Lower lobe of right lung (tissue), 2 donors: ENCODE measurements around the gene CSPG5. TPM values are rescaled to one million over a fixed set of nuclear protein-coding genes. Genes with fewer than 3 reads are reported as not detected.

Experiments used
- ATAC-seq, 2 donors: fragments of 200-7000 bp; cut with Tn5 transposase; one replicate each; pipeline ENCODE4 v1.9.1; 2020 to 2022; ENCODE audit warnings: mild to moderate bottlenecking in 2 of 2, moderate library complexity in 2 of 2
- DNase-seq: peaks from one replicate; pipeline ENCODE4 v3.0.0-alpha.2; 2020
- H3K27ac ChIP-seq: fragments of 200-600 bp; one replicate; pipeline ENCODE4 v1.8.0; 2022
- H3K27me3 ChIP-seq: fragments of 200-600 bp; one replicate; pipeline ENCODE4 v1.8.0; 2022; ENCODE audit warnings: low read depth
- H3K36me3 ChIP-seq: fragments of 200-600 bp; one replicate; pipeline ENCODE4 v1.8.0; 2022; ENCODE audit warnings: mild to moderate bottlenecking
- H3K4me1 ChIP-seq: fragments of 200-600 bp; one replicate; pipeline ENCODE4 v1.8.0; 2022
- H3K4me3 ChIP-seq: fragments of 200-600 bp; one replicate; pipeline ENCODE4 v1.8.0; 2022; ENCODE audit warnings: mild to moderate bottlenecking
- H3K9me3 ChIP-seq: fragments of 200-600 bp; one replicate; pipeline ENCODE4 v1.8.0; 2022
- intact Hi-C: fragments of 100-400 bp; cut with DNase I; formaldehyde crosslinking; loops from one replicate; pipeline ENCODE4 v1.11.0; 2022
- total RNA-seq: library from RNA; stranded (reverse); fragmentation: NEBNext Ultra II Directional; extraction: Animal tissue kit (Norgen Biotek cat#: 25700); gene quantifications from one replicate; pipeline ENCODE4 v1.2.1, GENCODE V29; 2021
- TF ChIP-seq, protein P1 (sequence below): fragments of 200-600 bp; IDR thresholded peaks from one replicate; pipeline ENCODE4 v1.8.0; 2022; ENCODE audit warnings: antibody characterized with exemption, mild to moderate bottlenecking
- donor health status: DM: no; HTN: yes; CAD: no; lungs with severe emphysema.

CSPG5 gene
- total RNA-seq, 1 donor from 2014 or later, result 2.3 TPM

DNA sequence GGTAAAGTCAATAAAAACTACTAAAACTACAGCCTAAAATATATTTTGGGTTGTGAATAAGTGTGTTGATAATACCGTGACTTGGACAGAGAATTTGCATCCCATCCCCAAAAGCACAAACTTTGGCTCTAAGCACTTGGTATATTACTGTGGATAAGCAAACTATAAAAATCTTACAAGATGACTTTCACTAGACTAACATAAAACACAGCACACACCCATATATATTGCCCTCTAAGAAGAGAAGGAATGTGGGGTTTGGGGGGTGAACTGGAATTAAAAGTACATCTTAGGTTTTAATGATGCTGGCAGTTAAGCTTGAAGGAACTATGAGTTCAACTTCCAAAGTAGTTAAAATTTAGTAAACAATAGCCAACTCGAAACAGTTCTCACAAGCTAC is 28.7 kb upstream of the CSPG5 start:
- Histone ChIP-seq H3K36me3 (peaks cover 70% of the 10 kb centered on the region), H3K27me3 (no peaks in the 10 kb centered on the region), H3K9me3 (no peaks in the 10 kb centered on the region), H3K4me3 (no peak overlapping the region), H3K4me1 (no peaks in the 10 kb centered on the region), H3K27ac (no peak overlapping the region)
- ATAC-seq, result no peak
- TF ChIP-seq, protein P1, sequence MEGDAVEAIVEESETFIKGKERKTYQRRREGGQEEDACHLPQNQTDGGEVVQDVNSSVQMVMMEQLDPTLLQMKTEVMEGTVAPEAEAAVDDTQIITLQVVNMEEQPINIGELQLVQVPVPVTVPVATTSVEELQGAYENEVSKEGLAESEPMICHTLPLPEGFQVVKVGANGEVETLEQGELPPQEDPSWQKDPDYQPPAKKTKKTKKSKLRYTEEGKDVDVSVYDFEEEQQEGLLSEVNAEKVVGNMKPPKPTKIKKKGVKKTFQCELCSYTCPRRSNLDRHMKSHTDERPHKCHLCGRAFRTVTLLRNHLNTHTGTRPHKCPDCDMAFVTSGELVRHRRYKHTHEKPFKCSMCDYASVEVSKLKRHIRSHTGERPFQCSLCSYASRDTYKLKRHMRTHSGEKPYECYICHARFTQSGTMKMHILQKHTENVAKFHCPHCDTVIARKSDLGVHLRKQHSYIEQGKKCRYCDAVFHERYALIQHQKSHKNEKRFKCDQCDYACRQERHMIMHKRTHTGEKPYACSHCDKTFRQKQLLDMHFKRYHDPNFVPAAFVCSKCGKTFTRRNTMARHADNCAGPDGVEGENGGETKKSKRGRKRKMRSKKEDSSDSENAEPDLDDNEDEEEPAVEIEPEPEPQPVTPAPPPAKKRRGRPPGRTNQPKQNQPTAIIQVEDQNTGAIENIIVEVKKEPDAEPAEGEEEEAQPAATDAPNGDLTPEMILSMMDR, result no peak
- no peak for DNase-seq
- intact Hi-C loops, result no loop called here

DNA sequence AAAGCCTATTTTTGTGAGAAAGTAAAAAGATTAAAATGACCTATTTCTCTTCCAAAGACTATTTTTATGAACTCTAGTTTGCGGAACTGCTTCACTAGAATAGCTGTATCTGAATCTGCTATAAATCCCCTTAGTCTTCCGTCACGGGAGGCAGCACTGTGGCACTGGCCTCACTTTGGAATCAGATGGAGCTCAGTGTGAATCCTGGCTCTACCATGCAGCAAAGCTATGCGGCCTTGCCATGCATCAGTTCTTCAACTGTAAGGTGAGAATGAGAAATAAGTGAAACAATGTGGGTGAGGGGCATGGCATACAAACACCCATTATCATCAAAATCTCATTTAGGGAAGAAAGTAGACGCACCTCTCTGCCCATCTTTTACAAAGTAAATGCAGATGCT is 27.5 kb upstream of the CSPG5 start:
- TF ChIP-seq, protein P1, result no peak

DNA sequence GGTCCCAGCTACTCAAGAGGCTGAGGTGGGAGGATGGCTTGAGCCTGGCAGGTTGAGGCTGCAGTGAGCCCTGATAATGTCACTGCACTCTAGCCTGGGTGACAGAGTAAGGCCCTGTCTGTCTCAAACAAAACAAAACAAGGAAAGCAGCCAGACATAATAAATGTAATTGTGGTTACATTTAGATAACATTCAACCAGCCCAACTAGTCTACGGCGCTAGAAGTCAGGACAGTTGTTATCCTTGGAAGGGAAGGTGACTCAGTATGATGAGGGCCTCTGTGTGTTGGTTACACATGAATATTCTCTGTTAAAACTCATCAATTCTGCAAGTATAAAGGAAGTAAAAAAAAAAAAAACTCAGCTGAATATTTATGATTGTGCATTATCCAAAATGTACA is 27.0 kb upstream of the CSPG5 start:
- Histone ChIP-seq H3K4me3 (no peak overlapping the region), H3K27ac (no peak overlapping the region), H3K4me1 (no peaks in the 10 kb centered on the region), H3K9me3 (no peaks in the 10 kb centered on the region), H3K27me3 (no peaks in the 10 kb centered on the region), H3K36me3 (peaks cover 73% of the 10 kb centered on the region)
- TF ChIP-seq, protein P1, result no peak
- DNase-seq, result no peak
- ATAC-seq, result no peak
- intact Hi-C loops, result no loop called here

More for the DNA sequence above, 27.5 kb upstream of the CSPG5 start:
- Histone ChIP-seq H3K4me3 (no peak overlapping the region), H3K9me3 (no peaks in the 10 kb centered on the region), H3K27me3 (no peaks in the 10 kb centered on the region), H3K4me1 (no peaks in the 10 kb centered on the region), H3K27ac (no peak overlapping the region), H3K36me3 (peaks cover 69% of the 10 kb centered on the region)
- intact Hi-C loops, result no loop called here
- ATAC-seq, result no peak
- no peak for DNase-seq

DNA sequence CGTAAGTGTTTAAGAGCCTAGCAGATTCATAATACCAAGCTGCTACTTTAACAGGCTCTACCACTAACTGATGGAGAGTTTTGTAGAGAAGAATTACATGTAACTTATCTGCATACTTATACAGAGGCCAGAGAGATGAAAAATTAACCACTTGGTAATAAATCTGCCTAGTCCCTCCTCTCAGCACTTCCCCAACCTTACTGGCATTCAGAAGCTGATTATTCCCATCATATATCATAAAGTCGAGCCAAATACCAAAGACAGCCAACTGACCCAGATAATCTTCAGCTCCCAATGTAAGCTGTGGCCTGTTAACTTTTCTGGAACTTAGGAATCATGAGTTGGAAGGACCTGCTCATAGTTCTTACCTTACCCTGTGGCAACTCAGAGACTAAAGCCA is 25.5 kb upstream of the CSPG5 start:
- Histone ChIP-seq H3K27me3 (no peaks in the 10 kb centered on the region), H3K4me1 (no peaks in the 10 kb centered on the region), H3K27ac (no peak overlapping the region), H3K36me3 (peaks cover 73% of the 10 kb centered on the region), H3K4me3 (no peak overlapping the region), H3K9me3 (no peaks in the 10 kb centered on the region)
- DNase-seq (no peak), ATAC-seq (no peak)
- TF ChIP-seq, protein P1, result no peak
- intact Hi-C loops, result no loop called here

DNA sequence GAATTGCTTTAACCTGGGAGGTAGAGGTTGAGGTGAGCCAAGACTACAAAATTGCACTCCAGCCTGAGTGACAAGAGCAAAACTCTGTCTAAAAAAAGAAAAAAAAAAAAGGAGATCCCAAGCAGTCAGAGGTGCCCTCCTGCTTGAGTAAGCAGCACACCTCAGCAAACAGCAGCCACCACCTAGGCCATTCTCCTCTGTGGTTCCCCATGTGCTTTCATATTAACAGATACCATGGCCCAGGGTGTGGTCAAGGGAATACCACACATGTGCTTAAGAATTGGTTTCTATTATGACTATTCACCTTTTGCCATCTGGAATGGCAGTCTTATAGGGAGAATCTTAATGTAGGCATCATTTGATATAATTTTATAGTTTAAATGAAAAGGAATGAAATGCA is 24.7 kb upstream of the CSPG5 start:
- ATAC-seq, result no peak
- intact Hi-C loops, result no loop called here
- H3K36me3 ChIP-seq, result peaks cover 68% of the 10 kb centered on the region

More for the DNA sequence above, 24.7 kb upstream of the CSPG5 start:
- DNase-seq, result no peak
- no peaks in the 10 kb centered on the region for H3K4me1 ChIP-seq
- TF ChIP-seq, protein P1, result no peak
- no peaks in the 10 kb centered on the region for H3K27me3 ChIP-seq
- no peaks in the 10 kb centered on the region for H3K9me3 ChIP-seq
- H3K4me3 ChIP-seq, result no peak overlapping the region
- no peak overlapping the region for H3K27ac ChIP-seq
